ENCODE data around the gene FRMD6.

FRMD6 gene

DNA sequence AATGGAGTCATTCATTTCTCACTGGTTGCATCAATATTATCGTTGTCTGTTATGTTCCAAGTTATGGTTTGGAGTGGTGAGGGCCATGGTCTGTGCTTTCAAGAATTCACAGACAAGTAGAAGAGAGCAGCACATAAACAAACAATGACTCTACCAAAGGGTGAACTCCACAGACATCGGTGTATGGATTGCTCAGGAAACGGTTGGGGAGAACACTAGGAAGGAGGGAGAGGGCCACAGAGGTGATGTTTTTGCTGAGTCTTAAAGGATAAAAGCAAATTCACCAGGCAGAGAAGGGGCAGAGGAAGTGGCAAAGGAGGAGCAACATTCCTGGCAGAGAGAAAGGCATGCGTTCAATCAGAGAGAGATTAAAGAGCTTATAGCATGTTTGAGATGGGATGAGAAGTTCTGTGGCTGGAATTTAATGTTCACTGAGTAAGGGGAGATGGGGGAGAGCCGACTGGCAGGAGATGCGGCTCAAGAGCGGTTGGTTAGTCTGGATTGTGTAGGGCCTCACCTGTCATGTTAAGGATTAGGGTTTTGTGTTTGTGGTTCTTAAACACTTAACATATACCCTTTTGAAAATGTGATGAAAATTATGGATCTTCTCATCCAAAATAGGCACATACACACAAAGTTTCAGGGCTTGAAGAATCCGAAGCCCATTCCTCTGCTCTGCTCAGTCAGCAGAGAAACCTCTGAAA lies 42.3 kb upstream of the FRMD6 start:
- Histone ChIP-seq H3K4me3 (ENCODE audit: low read depth, low read length) (no peak overlapping the region), H3K27ac (no peak overlapping the region), H3K27me3 (ENCODE audit: insufficient read depth, low read depth, severe bottlenecking) (no peaks in the 10 kb centered on the region), H3K9me3 (ENCODE audit: severe bottlenecking) (no peaks in the 10 kb centered on the region), H3K36me3 (no peaks in the 10 kb centered on the region)
- TF ChIP-seq, protein P1, sequence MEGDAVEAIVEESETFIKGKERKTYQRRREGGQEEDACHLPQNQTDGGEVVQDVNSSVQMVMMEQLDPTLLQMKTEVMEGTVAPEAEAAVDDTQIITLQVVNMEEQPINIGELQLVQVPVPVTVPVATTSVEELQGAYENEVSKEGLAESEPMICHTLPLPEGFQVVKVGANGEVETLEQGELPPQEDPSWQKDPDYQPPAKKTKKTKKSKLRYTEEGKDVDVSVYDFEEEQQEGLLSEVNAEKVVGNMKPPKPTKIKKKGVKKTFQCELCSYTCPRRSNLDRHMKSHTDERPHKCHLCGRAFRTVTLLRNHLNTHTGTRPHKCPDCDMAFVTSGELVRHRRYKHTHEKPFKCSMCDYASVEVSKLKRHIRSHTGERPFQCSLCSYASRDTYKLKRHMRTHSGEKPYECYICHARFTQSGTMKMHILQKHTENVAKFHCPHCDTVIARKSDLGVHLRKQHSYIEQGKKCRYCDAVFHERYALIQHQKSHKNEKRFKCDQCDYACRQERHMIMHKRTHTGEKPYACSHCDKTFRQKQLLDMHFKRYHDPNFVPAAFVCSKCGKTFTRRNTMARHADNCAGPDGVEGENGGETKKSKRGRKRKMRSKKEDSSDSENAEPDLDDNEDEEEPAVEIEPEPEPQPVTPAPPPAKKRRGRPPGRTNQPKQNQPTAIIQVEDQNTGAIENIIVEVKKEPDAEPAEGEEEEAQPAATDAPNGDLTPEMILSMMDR (IDR thresholded peaks at IDR 0.05; ENCODE audit: low read depth, low read length), result no peak
- DNase-seq, result no peak

DNA sequence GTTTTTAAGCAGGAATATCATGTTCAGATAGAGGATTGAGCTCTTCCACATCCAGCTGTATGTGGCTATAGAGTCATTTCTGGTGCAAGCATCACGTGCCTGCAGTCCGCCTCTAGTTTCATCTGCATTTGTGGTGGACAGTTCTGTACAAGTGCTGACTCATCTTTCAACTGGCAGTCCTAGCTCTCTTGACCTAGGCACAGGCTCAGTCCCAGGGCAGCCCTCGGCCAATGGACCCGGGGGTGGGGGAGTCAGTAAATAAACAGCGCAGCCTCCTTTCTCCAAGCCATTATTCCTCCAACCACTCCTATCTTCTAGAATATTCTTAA lies 41.8 kb upstream of the FRMD6 start:
- H3K27me3 ChIP-seq (ENCODE audit: insufficient read depth, low read depth, severe bottlenecking), result no peaks in the 10 kb centered on the region
- H3K9me3 ChIP-seq (ENCODE audit: severe bottlenecking), result no peaks in the 10 kb centered on the region
- no peak overlapping the region for H3K27ac ChIP-seq
- no peak overlapping the region for H3K4me3 ChIP-seq (ENCODE audit: low read depth, low read length)
- H3K36me3 ChIP-seq, result no peaks in the 10 kb centered on the region
- DNase-seq, result no peak
- TF ChIP-seq, protein P1 (IDR thresholded peaks at IDR 0.05; ENCODE audit: low read depth, low read length), result no peak

DNA sequence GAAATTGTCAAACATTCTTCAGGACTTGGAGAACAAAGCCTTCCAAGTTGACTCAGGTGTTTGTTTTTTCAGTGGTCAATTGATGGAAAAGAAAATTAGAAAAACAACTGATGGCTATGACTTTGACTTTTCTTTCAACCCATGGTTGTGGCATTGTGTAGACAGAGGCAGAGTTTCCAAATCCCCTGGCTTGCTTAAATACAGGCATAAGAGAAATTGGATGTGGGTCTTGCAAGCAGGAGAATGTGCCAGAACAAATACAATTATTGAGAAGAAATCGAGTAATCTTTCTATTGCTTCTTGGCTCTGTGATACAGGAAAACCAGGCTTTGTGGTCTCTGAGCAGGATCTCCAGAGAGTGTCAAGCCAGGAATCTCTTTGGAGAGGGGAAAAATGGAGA lies 40.9 kb upstream of the FRMD6 start:
- H3K9me3 ChIP-seq (ENCODE audit: severe bottlenecking), result no peaks in the 10 kb centered on the region
- H3K27ac ChIP-seq, result no peak overlapping the region
- H3K27me3 ChIP-seq (ENCODE audit: insufficient read depth, low read depth, severe bottlenecking), result no peaks in the 10 kb centered on the region
- TF ChIP-seq, protein P1 (IDR thresholded peaks at IDR 0.05; ENCODE audit: low read depth, low read length), result no peak
- H3K4me3 ChIP-seq (ENCODE audit: low read depth, low read length), result no peak overlapping the region
- no peak for DNase-seq
- no peaks in the 10 kb centered on the region for H3K36me3 ChIP-seq

DNA sequence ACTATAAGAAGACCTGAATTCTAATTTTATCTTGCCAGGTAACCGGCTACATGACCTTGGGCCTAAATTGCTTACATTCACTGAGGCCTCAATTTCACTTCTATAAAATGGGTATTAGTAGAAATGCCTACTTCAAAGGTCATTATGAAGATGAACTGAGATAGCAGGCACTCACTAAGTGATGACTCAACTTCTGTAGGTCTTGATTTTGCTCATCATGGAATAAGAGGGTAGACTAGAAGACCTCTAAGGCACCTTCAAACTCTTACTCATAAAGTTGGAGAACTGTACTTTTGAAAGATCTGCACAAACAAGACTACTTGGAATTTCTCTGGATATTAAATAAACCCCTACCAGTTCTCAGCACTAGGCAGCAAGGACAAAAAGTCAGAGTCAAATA lies 39.3 kb upstream of the FRMD6 start:
- Histone ChIP-seq H3K36me3 (no peaks in the 10 kb centered on the region), H3K27ac (no peak overlapping the region), H3K4me3 (ENCODE audit: low read depth, low read length) (no peak overlapping the region), H3K9me3 (ENCODE audit: severe bottlenecking) (no peaks in the 10 kb centered on the region), H3K27me3 (ENCODE audit: insufficient read depth, low read depth, severe bottlenecking) (no peaks in the 10 kb centered on the region)
- TF ChIP-seq, protein P1 (IDR thresholded peaks at IDR 0.05; ENCODE audit: low read depth, low read length), result no peak
- DNase-seq, result no peak

DNA sequence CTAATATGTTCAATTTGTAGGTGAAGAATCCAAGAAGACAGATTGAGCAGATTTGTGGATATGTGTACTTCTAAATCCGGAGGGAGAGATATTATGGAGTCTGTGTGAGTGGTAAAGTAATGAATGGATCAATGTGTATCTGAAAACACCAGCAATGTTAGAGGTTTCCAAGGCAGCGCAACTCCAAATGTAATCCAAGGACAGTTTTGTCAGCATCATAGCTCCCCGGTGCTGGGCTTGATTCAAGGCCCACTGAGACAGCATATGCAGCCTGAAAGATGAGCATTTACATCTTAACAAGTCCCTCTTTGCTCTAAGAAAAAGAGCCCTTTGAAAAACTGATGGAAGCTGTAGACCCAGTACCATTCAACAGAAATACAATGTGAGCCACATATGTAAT lies 38.3 kb upstream of the FRMD6 start:
- H3K36me3 ChIP-seq, result no peaks in the 10 kb centered on the region
- H3K27ac ChIP-seq, result no peak overlapping the region
- no peaks in the 10 kb centered on the region for H3K9me3 ChIP-seq (ENCODE audit: severe bottlenecking)
- TF ChIP-seq, protein P1 (IDR thresholded peaks at IDR 0.05; ENCODE audit: low read depth, low read length), result no peak
- H3K4me3 ChIP-seq (ENCODE audit: low read depth, low read length), result no peak overlapping the region
- no peaks in the 10 kb centered on the region for H3K27me3 ChIP-seq (ENCODE audit: insufficient read depth, low read depth, severe bottlenecking)
- DNase-seq, result no peak

DNA sequence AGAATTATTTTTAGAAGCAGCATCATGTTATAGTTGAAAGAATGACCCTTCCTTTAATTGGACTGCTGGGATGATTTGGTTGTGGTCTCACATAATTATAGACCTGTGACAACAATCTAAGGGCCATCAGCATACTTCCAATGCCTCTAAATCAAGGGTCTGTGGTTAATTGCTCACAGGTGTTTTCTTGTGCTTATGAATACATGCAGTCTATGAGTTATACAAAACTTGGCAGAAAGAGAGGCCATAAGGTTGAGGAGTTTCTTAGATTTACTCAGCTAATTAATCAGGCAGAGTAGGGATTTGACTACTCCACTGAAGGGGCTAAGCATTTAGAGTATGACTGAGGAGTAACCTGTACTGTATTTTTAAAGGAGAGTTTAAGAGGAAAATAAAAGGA lies 37.0 kb upstream of the FRMD6 start:
- Histone ChIP-seq H3K36me3 (no peaks in the 10 kb centered on the region), H3K27me3 (ENCODE audit: insufficient read depth, low read depth, severe bottlenecking) (no peaks in the 10 kb centered on the region), H3K4me3 (ENCODE audit: low read depth, low read length) (no peak overlapping the region), H3K27ac (no peak overlapping the region), H3K9me3 (ENCODE audit: severe bottlenecking) (no peaks in the 10 kb centered on the region)
- TF ChIP-seq, protein P1 (IDR thresholded peaks at IDR 0.05; ENCODE audit: low read depth, low read length), result no peak
- DNase-seq, result no peak
